B cell (primary cell): ENCODE measurements around the gene TCEAL3. TPM values are rescaled to one million over a fixed set of nuclear protein-coding genes. Genes with fewer than 3 reads are reported as not detected.

ENCODE experiments used
- ATAC-seq: fragments of 200-7000 bp; cut with Tn5 transposase; one replicate; pipeline ENCODE4 v1.10.0; 2021; ENCODE audit warnings: low read depth, mild to moderate bottlenecking, moderate number of reproducible peaks, moderate library complexity
- CTCF ChIA-PET: fragments of 350-600 bp; sonication (Branson Sonifier 250); formaldehyde crosslinking; loops from one replicate; lab custom pipeline; 2021; ENCODE audit warnings: antibody characterized with exemption, inconsistent platforms; lab: Charles Lee
- POLR2A ChIA-PET: fragments of 350-600 bp; sonication (Branson Sonifier 250); formaldehyde crosslinking; loops from one replicate; lab custom pipeline; 2021; ENCODE audit warnings: antibody characterized with exemption; lab: Charles Lee
- DNase-seq: peaks from one replicate; pipeline ENCODE4 v3.0.0; 2013
- H2AFZ ChIP-seq: 2 replicates; pipeline ENCODE4 v1.6.1; 2012; ENCODE audit warnings: mild to moderate bottlenecking, low read depth, low read length; ENCODE audit not compliant: insufficient read depth, poor library complexity, severe bottlenecking
- H3K27ac ChIP-seq, 2 donors: 1 replicate in 1 of 2; 2 replicates in 1 of 2; pipeline ENCODE4 v1.5.1; 2012 to 2013; ENCODE audit warnings: low read length in 2 of 2, mild to moderate bottlenecking in 2 of 2, moderate library complexity in 1 of 2
- H3K27me3 ChIP-seq, 4 experiments: fragments of 200-600 bp in 1 of 4; sonication (generic) in 1 of 4; replicated peaks in 1 of 4; 1 replicate in 2 of 4; 2 replicates in 2 of 4; pipeline versions ENCODE4 v1.6.1 to v1.7.0; 2013 to 2016; ENCODE audit warnings: low read length in 3 of 4, mild to moderate bottlenecking in 2 of 4, mixed read lengths in 1 of 4, moderate library complexity in 1 of 4; ENCODE audit not compliant: insufficient read depth in 4 of 4, control insufficient read depth in 3 of 4; ENCODE audit errors: control extremely low read depth in 1 of 4
- H3K36me3 ChIP-seq, 2 experiments: replicated peaks in 1 of 2; 1 replicate in 1 of 2; 2 replicates in 1 of 2; pipeline versions ENCODE4 v1.6.1 to v1.7.1; 2013; ENCODE audit warnings: low read length in 1 of 2; ENCODE audit not compliant: insufficient read depth in 2 of 2, control insufficient read depth in 1 of 2; ENCODE audit errors: control extremely low read depth in 1 of 2, extremely low read depth in 1 of 2
- H3K4me1 ChIP-seq, 2 donors: fragments of 200-600 bp in 1 of 2; sonication (generic) in 1 of 2; 1 replicate in 1 of 2; 2 replicates in 1 of 2; pipeline versions ENCODE4 v1.5.1 to v1.6.1; 2013 to 2017; ENCODE audit warnings: low read length in 2 of 2; ENCODE audit not compliant: control insufficient read depth in 2 of 2, insufficient read depth in 2 of 2
- H3K4me2 ChIP-seq: replicated peaks from 2 replicates; pipeline ENCODE3; 2012; ENCODE audit warnings: mild to moderate bottlenecking, low read depth, low read length; ENCODE audit not compliant: poor library complexity, severe bottlenecking
- H3K4me3 ChIP-seq, 5 experiments: fragments of 200-600 bp in 1 of 5; sonication (generic) in 1 of 5; 1 replicate in 3 of 5; 2 replicates in 2 of 5; pipeline versions ENCODE4 v1.5.1 to v1.7.0; 2011 to 2016; ENCODE audit warnings: low read length in 4 of 5, mild to moderate bottlenecking in 4 of 5, low read depth in 2 of 5, control low read depth in 1 of 5, moderate library complexity in 1 of 5; ENCODE audit not compliant: insufficient read depth in 1 of 5; ENCODE audit errors: control extremely low read depth in 1 of 5, extremely low read depth in 1 of 5
- H3K79me2 ChIP-seq: fragments of 200-600 bp; sonication (generic); one replicate; pipeline ENCODE4 v1.6.0; 2016; ENCODE audit warnings: low read length; ENCODE audit not compliant: control insufficient read depth, insufficient read depth
- H3K9ac ChIP-seq: fragments of 200-600 bp; sonication (generic); 2 replicates; pipeline ENCODE4 v1.6.1; 2017; ENCODE audit warnings: mild to moderate bottlenecking, low read length, moderate library complexity
- H3K9me3 ChIP-seq, 3 donors: one replicate each; pipeline versions ENCODE4 v1.6.1 to v1.7.1; 2013; ENCODE audit warnings: low read length in 2 of 3; ENCODE audit not compliant: control insufficient read depth in 2 of 3, insufficient read depth in 1 of 3; ENCODE audit errors: control extremely low read depth in 1 of 3
- H4K20me1 ChIP-seq: 2 replicates; pipeline ENCODE4 v1.6.0; 2012; ENCODE audit warnings: mild to moderate bottlenecking, low read length; ENCODE audit not compliant: insufficient read depth, control insufficient read depth, poor library complexity, severe bottlenecking
- H3K27ac Mint-ChIP-seq: one replicate; pipeline ENCODE4 v1.8.0; 2021; ENCODE audit warnings: mixed read lengths
- H3K27me3 Mint-ChIP-seq: one replicate; pipeline ENCODE4 v1.8.0; 2021; ENCODE audit warnings: mixed read lengths
- H3K4me1 Mint-ChIP-seq: one replicate; pipeline ENCODE4 v1.8.0; 2021; ENCODE audit warnings: mixed read lengths
- H3K4me3 Mint-ChIP-seq: one replicate; pipeline ENCODE4 v1.8.0; 2021; ENCODE audit warnings: mixed read lengths
- H3K9me3 Mint-ChIP-seq: one replicate; pipeline ENCODE4 v1.8.0; 2022; ENCODE audit warnings: mixed read lengths; ENCODE audit not compliant: insufficient read depth
- EZH2 ChIP-seq: IDR thresholded peaks from 2 replicates; pipeline ENCODE4 v1.6.1; 2012; ENCODE audit warnings: borderline replicate concordance, low read depth, mild to moderate bottlenecking, moderate library complexity, low read length; ENCODE audit not compliant: insufficient read depth, poor library complexity, severe bottlenecking
- WGBS: methylation state at CpG from one replicate; pipeline ENCODE4 v1.1.5; 2013; ENCODE audit warnings: missing lambda C conversion rate; ENCODE audit not compliant: insufficient coverage; 5-methylcytosine and 5-hydroxymethylcytosine counted together
- intact Hi-C: fragments of 100-400 bp; cut with micrococcal nuclease; formaldehyde crosslinking; loops from one replicate; pipeline ENCODE4 v1.10.0; 2022
- polyA plus RNA-seq: library from polyadenylated mRNA; depleted of rRNA; stranded (reverse); fragments of >200 nt; gene quantifications from 2 replicates; pipeline ENCODE4 v1.2.3, GENCODE V29; 2012
- total RNA-seq, 2 donors: library from RNA; stranded (reverse); fragments of 120-200 nt in 1 of 2; gene quantifications; 1 replicate in 1 of 2; 2 replicates in 1 of 2; pipeline versions ENCODE4 v1.2.3 to v1.2.4, GENCODE V29; 2013 to 2022
- TF ChIP-seq, protein P1 (sequence below): fragments of 200-600 bp; IDR thresholded peaks from one replicate; pipeline ENCODE4 v1.8.0; 2022; ENCODE audit warnings: antibody characterized with exemption, mild to moderate bottlenecking

TCEAL3 gene
- total and polyA plus RNA-seq, 2 donors (not counting 1 experiment from before 2014, with no cell fraction given): 1.3 to 6.7 TPM

DNA sequence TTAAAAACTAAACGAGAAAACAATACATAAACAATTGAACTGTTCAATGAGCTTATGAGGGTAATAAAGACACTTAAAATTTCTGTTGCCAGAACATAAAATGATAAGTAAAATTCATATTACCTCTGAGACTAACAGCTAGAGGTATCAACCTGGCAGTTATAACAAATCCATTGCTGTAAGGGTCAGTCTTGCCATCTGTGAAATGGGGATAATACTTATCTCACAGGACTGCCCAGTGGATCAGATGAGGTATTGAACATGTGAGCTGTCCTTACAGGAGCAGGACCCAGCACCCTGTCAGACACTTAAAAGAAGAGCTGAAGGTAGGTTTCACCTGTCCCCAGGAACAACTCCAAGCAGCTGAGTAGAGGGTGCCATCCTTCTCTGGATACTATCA is 2.5 kb downstream of the TCEAL3 start:
- Histone ChIP-seq H3K79me2 (no peaks in the 10 kb centered on the region), H4K20me1 (no peaks in the 10 kb centered on the region), H3K9me3 (no peaks in the 10 kb centered on the region), H3K36me3 (no peaks in the 10 kb centered on the region), H3K27me3 (no peaks in the 10 kb centered on the region), H3K4me3 (no peak overlapping the region), H3K4me2 (no peak overlapping the region), H3K27ac (no peak overlapping the region), H3K4me1 (peaks cover 4 to 10% of the 10 kb centered on the region in 2 donors), H2AFZ (no peak overlapping the region), H3K9ac (no peak overlapping the region)
- no peak for TF ChIP-seq EZH2
- TF ChIP-seq, protein P1, sequence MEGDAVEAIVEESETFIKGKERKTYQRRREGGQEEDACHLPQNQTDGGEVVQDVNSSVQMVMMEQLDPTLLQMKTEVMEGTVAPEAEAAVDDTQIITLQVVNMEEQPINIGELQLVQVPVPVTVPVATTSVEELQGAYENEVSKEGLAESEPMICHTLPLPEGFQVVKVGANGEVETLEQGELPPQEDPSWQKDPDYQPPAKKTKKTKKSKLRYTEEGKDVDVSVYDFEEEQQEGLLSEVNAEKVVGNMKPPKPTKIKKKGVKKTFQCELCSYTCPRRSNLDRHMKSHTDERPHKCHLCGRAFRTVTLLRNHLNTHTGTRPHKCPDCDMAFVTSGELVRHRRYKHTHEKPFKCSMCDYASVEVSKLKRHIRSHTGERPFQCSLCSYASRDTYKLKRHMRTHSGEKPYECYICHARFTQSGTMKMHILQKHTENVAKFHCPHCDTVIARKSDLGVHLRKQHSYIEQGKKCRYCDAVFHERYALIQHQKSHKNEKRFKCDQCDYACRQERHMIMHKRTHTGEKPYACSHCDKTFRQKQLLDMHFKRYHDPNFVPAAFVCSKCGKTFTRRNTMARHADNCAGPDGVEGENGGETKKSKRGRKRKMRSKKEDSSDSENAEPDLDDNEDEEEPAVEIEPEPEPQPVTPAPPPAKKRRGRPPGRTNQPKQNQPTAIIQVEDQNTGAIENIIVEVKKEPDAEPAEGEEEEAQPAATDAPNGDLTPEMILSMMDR: no peak
- Mint-ChIP-seq H3K4me3 (no peak overlapping the region), H3K9me3 (no peaks in the 10 kb centered on the region), H3K4me1 (peaks cover 7% of the 10 kb centered on the region), H3K27ac (no peak overlapping the region), H3K27me3 (peaks cover 4% of the 10 kb centered on the region)
- POLR2A ChIA-PET: no interaction called here
- ATAC-seq (no peak), DNase-seq (no peak)
- CTCF ChIA-PET: no interaction called here
- no CpG with 5 or more reads among the region's 1 CpG for WGBS
- intact Hi-C loops: no loop called here

DNA sequence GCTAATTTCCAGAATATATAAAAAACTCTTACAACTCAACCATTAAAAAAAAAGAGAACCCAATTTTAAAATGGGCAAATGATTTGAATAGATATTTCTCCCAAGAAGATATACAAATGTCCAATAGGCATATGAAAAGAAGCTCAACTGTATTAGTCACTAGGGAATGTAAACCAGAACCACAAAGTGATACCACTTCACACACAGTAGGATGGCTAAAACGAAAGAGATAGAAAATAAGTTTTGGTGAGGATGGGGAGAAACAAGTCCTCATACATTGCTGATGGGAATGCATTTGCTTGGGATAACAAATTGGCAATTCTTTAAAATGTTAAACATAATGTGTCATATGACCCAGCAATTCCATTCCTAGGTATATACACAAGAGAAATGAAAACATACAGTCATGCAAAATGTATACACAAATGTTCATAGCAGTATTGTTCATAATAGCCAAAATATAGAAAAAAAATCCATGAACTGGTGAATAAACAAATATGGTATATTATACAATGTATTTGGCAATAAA is 5.7 kb downstream of the TCEAL3 start:
- Mint-ChIP-seq H3K9me3 (no peaks in the 10 kb centered on the region), H3K27me3 (no peaks in the 10 kb centered on the region), H3K4me1 (peaks cover under 1% of the 10 kb centered on the region), H3K27ac (no peak overlapping the region), H3K4me3 (no peak overlapping the region)
- Histone ChIP-seq H4K20me1 (no peaks in the 10 kb centered on the region), H3K4me3 (no peak overlapping the region), H3K36me3 (no peaks in the 10 kb centered on the region), H3K9me3 (no peaks in the 10 kb centered on the region), H3K79me2 (no peaks in the 10 kb centered on the region), H3K27me3 (no peaks in the 10 kb centered on the region), H3K9ac (no peak overlapping the region), H3K4me2 (no peak overlapping the region), H3K4me1 (peaks cover 0 to 4% of the 10 kb centered on the region in 2 donors), H3K27ac (no peak overlapping the region), H2AFZ (no peak overlapping the region)
- WGBS: no CpG with 5 or more reads among the region's 1 CpG
- ATAC-seq (no peak), DNase-seq (no peak)
- no peak for TF ChIP-seq EZH2
- TF ChIP-seq, protein P1: no peak
- intact Hi-C loops: no loop called here
- ChIA-PET CTCF (no interaction called here), POLR2A (no interaction called here)
